PC-3 (cell line): ENCODE measurements around the gene BHLHE23. TPM values are rescaled to one million over a fixed set of nuclear protein-coding genes. Genes with fewer than 3 reads are reported as not detected.

ENCODE experiments used
- ATAC-seq: fragments of 200-7000 bp; cut with Tn5 transposase; 2 replicates; pipeline ENCODE4 v1.9.1; 2020; ENCODE audit warnings: mild to moderate bottlenecking, moderate library complexity
- BruUV-seq: library from RNA; stranded (reverse); fragments of 400-500 nt; replicated peaks from 2 replicates; lab custom pipeline; 2021; lab: Mats Ljungman, UMichigan
- CTCF ChIA-PET: fragments of 300-600 bp; sonication (Branson Sonifier 250); formaldehyde crosslinking; loops from one replicate; lab custom pipeline; 2022; ENCODE audit warnings: antibody characterized with exemption; lab: Charles Lee
- POLR2A ChIA-PET: fragments of 300-600 bp; sonication (Branson Sonifier 250); formaldehyde crosslinking; loops from one replicate; lab custom pipeline; 2022; ENCODE audit warnings: antibody characterized with exemption; ENCODE audit not compliant: unreplicated experiment; lab: Charles Lee
- DNase-seq: peaks from one replicate; pipeline ENCODE4 v3.0.0-alpha.2; 2015
- H2AFZ ChIP-seq: fragments of 300-600 bp; sonication (generic); 2 replicates; pipeline ENCODE4 v1.6.0; 2016; ENCODE audit warnings: antibody characterized with exemption, low read length
- H3F3A ChIP-seq: fragments of 300-600 bp; sonication (generic); one replicate; pipeline ENCODE4 v1.6.0; 2017; ENCODE audit warnings: antibody characterized with exemption, low read length, control low read depth, mild to moderate bottlenecking; ENCODE audit not compliant: unreplicated experiment
- H3K27ac ChIP-seq: fragments of 300-600 bp; sonication (generic); 2 replicates; pipeline ENCODE4 v1.5.1; 2016; ENCODE audit warnings: mild to moderate bottlenecking, low read length
- H3K27me3 ChIP-seq: fragments of 300-600 bp; sonication (generic); 2 replicates; pipeline ENCODE4 v1.6.1; 2016; ENCODE audit warnings: low read length, mixed read lengths
- H3K36me3 ChIP-seq: fragments of 300-600 bp; sonication (generic); 2 replicates; pipeline ENCODE4 v1.6.1; 2016; ENCODE audit warnings: low read depth, mixed run types, low read length, mixed read lengths
- H3K4me1 ChIP-seq: fragments of 300-600 bp; sonication (generic); 2 replicates; pipeline ENCODE4 v1.5.1; 2016; ENCODE audit warnings: low read length; ENCODE audit not compliant: insufficient read depth
- H3K4me2 ChIP-seq: fragments of 300-600 bp; sonication (generic); 2 replicates; pipeline ENCODE4 v1.6.0; 2016; ENCODE audit warnings: low read length
- H3K4me3 ChIP-seq: fragments of 300-600 bp; sonication (generic); 2 replicates; pipeline ENCODE4 v1.5.1; 2016; ENCODE audit warnings: mild to moderate bottlenecking, low read length, mixed read lengths
- H3K79me2 ChIP-seq: fragments of 300-600 bp; sonication (generic); 2 replicates; pipeline ENCODE4 v1.6.1; 2017; ENCODE audit warnings: low read length, mixed read lengths
- H3K9ac ChIP-seq: fragments of 300-600 bp; sonication (generic); 2 replicates; pipeline ENCODE4 v1.6.0; 2016; ENCODE audit warnings: mild to moderate bottlenecking, low read length
- H3K9me2 ChIP-seq: fragments of 300-600 bp; sonication (generic); replicated peaks from 2 replicates; pipeline ENCODE4 v1.6.1; 2016; ENCODE audit warnings: mixed run types, low read length, mixed read lengths
- H3K9me3 ChIP-seq: fragments of 300-600 bp; sonication (generic); 2 replicates; pipeline ENCODE4 v1.6.1; 2016; ENCODE audit warnings: low read length, mixed read lengths
- H4K20me1 ChIP-seq: fragments of 300-600 bp; sonication (generic); 2 replicates; pipeline ENCODE4 v1.6.1; 2016; ENCODE audit warnings: low read length, mixed read lengths
- EZH2 ChIP-seq: fragments of 300-600 bp; sonication (generic); IDR thresholded peaks from one replicate; pipeline ENCODE4 v1.6.1; 2017; ENCODE audit warnings: antibody characterized with exemption, mild to moderate bottlenecking, low read length; ENCODE audit not compliant: unreplicated experiment
- EZH2phosphoT487 ChIP-seq: fragments of 300-600 bp; sonication (generic); IDR thresholded peaks from 2 replicates; pipeline ENCODE4 v1.6.1; 2018; ENCODE audit warnings: mild to moderate bottlenecking, antibody characterized with exemption, low read length, borderline replicate concordance
- intact Hi-C: fragments of 100-400 bp; cut with micrococcal nuclease; formaldehyde crosslinking; loops from 2 replicates; pipeline ENCODE4 v1.9.0; 2023
- total RNA-seq: library from RNA; depleted of rRNA; stranded (reverse); fragments of >200 nt; gene quantifications from 2 replicates; pipeline ENCODE4 v1.2.3, GENCODE V29; 2014
- TF ChIP-seq, protein P1 (sequence below): fragments of 300-600 bp; sonication (generic); conservative IDR thresholded peaks from 2 replicates; pipeline ENCODE4 v1.5.1; 2017; ENCODE audit warnings: antibody characterized with exemption, low read depth, mild to moderate bottlenecking, low read length

Gene BHLHE23
- total RNA-seq, 1 experiment from 2014 or later = not detected

DNA sequence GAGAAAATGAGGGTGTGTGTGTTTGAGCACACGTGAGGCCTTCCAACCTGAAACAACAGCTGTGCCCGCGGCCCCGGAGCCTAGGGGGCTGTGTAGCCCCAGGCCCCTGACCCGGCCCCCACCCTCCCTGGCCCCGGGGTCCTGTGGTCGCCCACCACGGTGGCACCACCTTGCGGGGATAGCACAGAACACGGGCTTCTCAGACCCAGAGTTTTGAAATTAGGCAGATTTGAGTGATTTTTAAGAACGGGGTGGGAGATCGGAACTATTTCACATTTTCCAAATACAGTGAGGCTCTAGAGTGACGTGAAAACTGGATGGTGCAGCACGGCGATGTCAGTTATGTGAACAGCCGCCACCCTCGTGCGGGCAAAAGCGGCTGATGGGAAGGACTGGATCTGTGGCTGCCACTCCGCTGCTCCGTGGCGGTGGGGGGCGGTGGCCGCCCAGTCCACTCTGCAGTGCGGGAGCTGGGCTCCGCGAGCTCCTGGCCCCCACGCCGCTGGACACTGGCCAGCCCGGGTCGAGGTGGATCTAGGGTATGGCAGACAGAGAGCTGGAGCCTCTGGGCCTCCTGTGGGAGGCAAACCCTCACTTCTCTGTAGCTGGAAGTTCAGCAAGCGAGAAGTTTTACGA lies 17.3 kb upstream of the BHLHE23 start:
- H3F3A ChIP-seq = no peaks in the 10 kb centered on the region
- H3K4me3 ChIP-seq = no peak overlapping the region
- H2AFZ ChIP-seq = no peak overlapping the region
- intact Hi-C loops = no loop called here
- H3K9ac ChIP-seq = no peak overlapping the region
- no peak overlapping the region for H3K27ac ChIP-seq
- peaks cover 72% of the 10 kb centered on the region for H3K27me3 ChIP-seq
- H3K9me3 ChIP-seq = no peaks in the 10 kb centered on the region
- no peaks in the 10 kb centered on the region for H3K36me3 ChIP-seq
- no peak for ATAC-seq
- TF ChIP-seq EZH2phosphoT487 (no peak), EZH2 (peak; percentile 21)
- ChIA-PET CTCF (no interaction called here), POLR2A (no interaction called here)
- DNase-seq = no peak
- BruUV-seq = no TSS peak
- no peaks in the 10 kb centered on the region for H4K20me1 ChIP-seq
- no peaks in the 10 kb centered on the region for H3K79me2 ChIP-seq
- peaks cover 9% of the 10 kb centered on the region for H3K4me1 ChIP-seq
- H3K9me2 ChIP-seq = no peaks in the 10 kb centered on the region
- H3K4me2 ChIP-seq = no peak overlapping the region

DNA sequence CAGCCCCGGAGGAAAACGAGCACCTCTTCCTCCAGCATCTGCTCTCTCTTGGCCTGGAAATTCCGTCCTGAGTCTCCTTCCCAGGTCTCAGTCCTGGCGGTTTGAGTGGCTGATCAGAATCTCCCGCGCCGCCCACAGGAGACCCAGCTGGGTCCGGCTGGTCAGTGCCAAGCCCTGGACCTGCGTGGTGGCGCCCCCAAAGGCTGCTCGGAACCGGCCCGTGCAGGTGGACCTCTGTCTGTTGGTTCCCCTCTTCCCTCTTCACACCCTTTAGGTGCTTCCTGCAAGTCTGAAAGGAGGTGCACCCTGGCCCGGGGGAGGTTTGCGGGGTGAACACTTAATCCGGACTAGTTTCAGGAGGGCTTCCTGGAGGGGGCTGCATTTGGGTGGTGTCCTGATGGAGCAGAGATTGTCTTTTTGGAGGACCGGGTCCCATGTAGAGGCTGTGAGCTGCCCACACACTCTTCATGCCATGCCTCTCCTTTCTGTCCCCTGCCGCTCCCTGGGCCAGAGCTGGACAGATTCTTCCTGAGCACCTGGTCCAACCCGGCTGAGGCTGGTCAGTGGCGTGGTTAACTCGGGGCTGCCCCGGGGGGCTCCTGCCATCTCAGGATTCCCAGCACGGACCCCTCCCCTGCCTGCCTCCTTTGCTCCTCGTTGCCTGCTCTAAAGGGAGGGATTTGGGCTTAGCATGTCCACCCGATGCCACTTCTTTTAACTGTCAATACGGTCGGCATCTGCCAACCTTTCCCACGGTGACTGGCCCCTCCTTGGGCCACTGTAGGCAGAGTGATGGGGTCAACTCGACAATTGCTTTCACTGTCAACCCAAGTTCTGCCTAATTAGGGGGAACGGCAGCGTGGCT lies 16.5 kb upstream of the BHLHE23 start:
- Histone ChIP-seq H3K27ac (no peak overlapping the region), H3K79me2 (no peaks in the 10 kb centered on the region), H3K4me2 (no peak overlapping the region), H3K27me3 (peaks cover 72% of the 10 kb centered on the region), H3K9me2 (no peaks in the 10 kb centered on the region), H3K4me3 (no peak overlapping the region), H3K4me1 (peaks cover 9% of the 10 kb centered on the region), H2AFZ (no peak overlapping the region), H3K9me3 (no peaks in the 10 kb centered on the region), H3F3A (no peaks in the 10 kb centered on the region), H3K9ac (no peak overlapping the region), H3K36me3 (no peaks in the 10 kb centered on the region), H4K20me1 (no peaks in the 10 kb centered on the region)
- intact Hi-C loops = no loop called here
- TF ChIP-seq, protein P1, sequence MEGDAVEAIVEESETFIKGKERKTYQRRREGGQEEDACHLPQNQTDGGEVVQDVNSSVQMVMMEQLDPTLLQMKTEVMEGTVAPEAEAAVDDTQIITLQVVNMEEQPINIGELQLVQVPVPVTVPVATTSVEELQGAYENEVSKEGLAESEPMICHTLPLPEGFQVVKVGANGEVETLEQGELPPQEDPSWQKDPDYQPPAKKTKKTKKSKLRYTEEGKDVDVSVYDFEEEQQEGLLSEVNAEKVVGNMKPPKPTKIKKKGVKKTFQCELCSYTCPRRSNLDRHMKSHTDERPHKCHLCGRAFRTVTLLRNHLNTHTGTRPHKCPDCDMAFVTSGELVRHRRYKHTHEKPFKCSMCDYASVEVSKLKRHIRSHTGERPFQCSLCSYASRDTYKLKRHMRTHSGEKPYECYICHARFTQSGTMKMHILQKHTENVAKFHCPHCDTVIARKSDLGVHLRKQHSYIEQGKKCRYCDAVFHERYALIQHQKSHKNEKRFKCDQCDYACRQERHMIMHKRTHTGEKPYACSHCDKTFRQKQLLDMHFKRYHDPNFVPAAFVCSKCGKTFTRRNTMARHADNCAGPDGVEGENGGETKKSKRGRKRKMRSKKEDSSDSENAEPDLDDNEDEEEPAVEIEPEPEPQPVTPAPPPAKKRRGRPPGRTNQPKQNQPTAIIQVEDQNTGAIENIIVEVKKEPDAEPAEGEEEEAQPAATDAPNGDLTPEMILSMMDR = no peak
- no peak for TF ChIP-seq EZH2
- TF ChIP-seq EZH2phosphoT487 = no peak
- DNase-seq (no peak), ATAC-seq (no peak; the same call in 1 of the 2 replicates)
- POLR2A ChIA-PET = no interaction called here
- BruUV-seq = no TSS peak
- CTCF ChIA-PET = no interaction called here

DNA sequence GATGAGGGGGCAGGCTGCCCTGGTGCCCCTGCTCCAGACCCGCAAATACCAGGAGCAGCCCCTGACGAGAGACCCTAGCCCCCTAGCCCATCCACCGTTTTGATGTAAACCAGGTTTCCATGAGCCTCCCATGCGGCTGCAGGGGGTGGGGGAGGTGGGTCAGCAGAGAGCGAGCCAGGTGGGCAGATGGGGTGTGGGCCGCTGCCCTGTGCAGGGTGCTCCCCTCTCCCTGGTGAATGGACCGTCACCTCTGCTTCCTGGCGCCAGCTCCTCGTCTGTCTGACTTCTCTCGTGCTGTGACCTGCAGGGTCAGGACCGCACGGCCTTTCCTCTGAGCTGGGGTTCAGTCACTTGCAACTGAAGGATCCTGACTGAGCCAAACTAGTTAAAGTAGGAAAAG lies 15.7 kb upstream of the BHLHE23 start:
- DNase-seq (no peak), ATAC-seq (no peak)
- TF ChIP-seq, protein P1 = no peak
- TF ChIP-seq EZH2phosphoT487 (no peak), EZH2 (no peak)
- peaks cover 77% of the 10 kb centered on the region for H3K27me3 ChIP-seq
- H3K9me3 ChIP-seq = no peaks in the 10 kb centered on the region
- no peak overlapping the region for H3K27ac ChIP-seq
- H3K36me3 ChIP-seq = no peaks in the 10 kb centered on the region
- no peak overlapping the region for H2AFZ ChIP-seq
- H4K20me1 ChIP-seq = no peaks in the 10 kb centered on the region
- intact Hi-C loops = no loop called here
- POLR2A ChIA-PET = no interaction called here
- H3K9ac ChIP-seq = no peak overlapping the region
- no peaks in the 10 kb centered on the region for H3K79me2 ChIP-seq
- peaks cover 9% of the 10 kb centered on the region for H3K4me1 ChIP-seq
- BruUV-seq = no TSS peak
- CTCF ChIA-PET = no interaction called here
- H3K9me2 ChIP-seq = no peaks in the 10 kb centered on the region
- no peaks in the 10 kb centered on the region for H3F3A ChIP-seq
- H3K4me3 ChIP-seq = no peak overlapping the region
- H3K4me2 ChIP-seq = no peak overlapping the region
